WTC11 (cell line): ENCODE measurements around the gene TMA7B. TPM values are rescaled to one million over a fixed set of nuclear protein-coding genes. Genes with fewer than 3 reads are reported as not detected.

Experiments
- ATAC-seq: fragments of 200-7000 bp; cut with Tn5 transposase; 2 replicates; pipeline ENCODE4 v1.10.0; 2021; ENCODE audit warnings: mild to moderate bottlenecking, moderate library complexity
- CTCF ChIA-PET: fragments of 300-600 bp; sonication (Branson Sonifier 250); formaldehyde crosslinking; loops from one replicate; lab custom pipeline; 2021; ENCODE audit warnings: antibody characterized with exemption; lab: Charles Lee
- POLR2A ChIA-PET: fragments of 350-600 bp; sonication (Branson Sonifier 250); formaldehyde crosslinking; loops from one replicate; lab custom pipeline; 2021; ENCODE audit warnings: antibody characterized with exemption; lab: Charles Lee
- DNase-seq: peaks from one replicate; pipeline ENCODE4 v3.0.0; 2021; ENCODE audit warnings: low spot score
- H3K27ac Mint-ChIP-seq: 2 replicates; pipeline ENCODE4 v1.8.0; 2021; ENCODE audit warnings: mixed read lengths
- H3K27me3 Mint-ChIP-seq: 2 replicates; pipeline ENCODE4 v1.8.0; 2021; ENCODE audit warnings: low read depth, mild to moderate bottlenecking, moderate library complexity, mixed read lengths
- H3K36me3 Mint-ChIP-seq: 2 replicates; pipeline ENCODE4 v1.8.0; 2021; ENCODE audit warnings: mixed read lengths
- H3K4me1 Mint-ChIP-seq: 2 replicates; pipeline ENCODE4 v1.8.0; 2022; ENCODE audit warnings: mixed read lengths
- H3K4me3 Mint-ChIP-seq: 2 replicates; pipeline ENCODE4 v1.8.0; 2021; ENCODE audit warnings: mild to moderate bottlenecking, moderate library complexity, mixed read lengths
- H3K9me3 Mint-ChIP-seq: 2 replicates; pipeline ENCODE4 v1.8.0; 2021; ENCODE audit warnings: mixed read lengths
- ATF2 ChIP-seq: sonication (generic); formaldehyde crosslinking; IDR thresholded peaks from 2 replicates; pipeline ENCODE4 v1.8.1; 2022; ENCODE audit warnings: low read depth, missing genetic modification reagents, borderline replicate concordance
- CTCF ChIP-seq: fragments of 200-600 bp; IDR thresholded peaks from 2 replicates; pipeline ENCODE4 v1.8.0; 2022; ENCODE audit warnings: antibody characterized with exemption
- E2F1 ChIP-seq: sonication (generic); formaldehyde crosslinking; IDR thresholded peaks from 2 replicates; pipeline ENCODE4 v1.8.0; 2022; ENCODE audit warnings: mild to moderate bottlenecking, missing genetic modification reagents
- E2F5 ChIP-seq: sonication (generic); formaldehyde crosslinking; IDR thresholded peaks from 2 replicates; pipeline ENCODE4 v1.8.1; 2022; ENCODE audit warnings: mild to moderate bottlenecking, moderate library complexity, missing genetic modification reagents
- EMX1 ChIP-seq: fragments of 250-450 bp; sonication (Bioruptor Pico); IDR thresholded peaks from 2 replicates; pipeline ENCODE4 v1.8.0; 2021; ENCODE audit warnings: mild to moderate bottlenecking
- ETV6 ChIP-seq: sonication (generic); formaldehyde crosslinking; IDR thresholded peaks from 2 replicates; pipeline ENCODE4 v1.8.1; 2022; ENCODE audit warnings: mild to moderate bottlenecking, missing genetic modification reagents
- GABPB1 ChIP-seq: sonication (generic); formaldehyde crosslinking; IDR thresholded peaks from 2 replicates; pipeline ENCODE4 v1.8.1; 2023; ENCODE audit warnings: mild to moderate bottlenecking, missing genetic modification reagents
- GRHL2 ChIP-seq: fragments of 250-450 bp; sonication (Bioruptor Pico); IDR thresholded peaks from 2 replicates; pipeline ENCODE4 v1.8.0; 2022; ENCODE audit warnings: mild to moderate bottlenecking, moderate library complexity; ENCODE audit not compliant: insufficient replicate concordance, severe bottlenecking
- GTF2I ChIP-seq: fragments of 250-450 bp; sonication (Bioruptor Pico); conservative IDR thresholded peaks from 2 replicates; pipeline ENCODE4 v1.4.0; 2021; ENCODE audit warnings: mild to moderate bottlenecking
- MLX ChIP-seq: sonication (generic); formaldehyde crosslinking; IDR thresholded peaks from 2 replicates; pipeline ENCODE4 v1.8.1; 2023; ENCODE audit warnings: mild to moderate bottlenecking, missing genetic modification reagents, moderate library complexity
- NFE2L1 ChIP-seq: sonication (generic); formaldehyde crosslinking; IDR thresholded peaks from 2 replicates; pipeline ENCODE4 v1.8.1; 2023; ENCODE audit warnings: missing genetic modification reagents
- NFYB ChIP-seq: sonication (generic); formaldehyde crosslinking; conservative IDR thresholded peaks from 2 replicates; pipeline ENCODE4 v1.8.0; 2022; ENCODE audit warnings: low read depth, missing genetic modification reagents
- NR2C2 ChIP-seq: sonication (generic); formaldehyde crosslinking; IDR thresholded peaks from 2 replicates; pipeline ENCODE4 v1.8.0; 2022; ENCODE audit warnings: mild to moderate bottlenecking, missing genetic modification reagents
- OVOL2 ChIP-seq: fragments of 250-450 bp; sonication (Bioruptor Pico); IDR thresholded peaks from 2 replicates; pipeline ENCODE4 v1.9.0; 2021; ENCODE audit warnings: mild to moderate bottlenecking, borderline replicate concordance
- TEAD4 ChIP-seq: sonication (generic); formaldehyde crosslinking; IDR thresholded peaks from 2 replicates; pipeline ENCODE4 v1.8.0; 2022; ENCODE audit warnings: mild to moderate bottlenecking, missing genetic modification reagents
- USF1 ChIP-seq: sonication (generic); formaldehyde crosslinking; IDR thresholded peaks from 2 replicates; pipeline ENCODE4 v1.8.0; 2022; ENCODE audit warnings: mild to moderate bottlenecking, missing genetic modification reagents
- ZNF263 ChIP-seq: sonication (generic); formaldehyde crosslinking; IDR thresholded peaks from 2 replicates; pipeline ENCODE4 v1.8.1; 2022; ENCODE audit warnings: low read depth, mild to moderate bottlenecking, moderate library complexity, missing genetic modification reagents
- ZNF317 ChIP-seq: sonication (generic); formaldehyde crosslinking; IDR thresholded peaks from 2 replicates; pipeline ENCODE4 v1.8.1; 2023; ENCODE audit warnings: low read depth, mild to moderate bottlenecking, moderate library complexity, missing genetic modification reagents, borderline replicate concordance
- ZNF396 ChIP-seq: fragments of 250-450 bp; sonication (Bioruptor Pico); IDR thresholded peaks from 2 replicates; pipeline ENCODE4 v1.8.0; 2021; ENCODE audit warnings: mild to moderate bottlenecking, moderate library complexity, borderline replicate concordance
- ZNF416 ChIP-seq: fragments of 250-450 bp; sonication (Bioruptor Pico); IDR thresholded peaks from 2 replicates; pipeline ENCODE4 v1.9.0; 2021; ENCODE audit warnings: mild to moderate bottlenecking, inconsistent platforms
- ZNF423 ChIP-seq: fragments of 250-450 bp; sonication (Bioruptor Pico); IDR thresholded peaks from 2 replicates; pipeline ENCODE4 v2.1.2; 2022; ENCODE audit warnings: mild to moderate bottlenecking, moderate library complexity
- ZNF512 ChIP-seq: sonication (generic); formaldehyde crosslinking; IDR thresholded peaks from 2 replicates; pipeline ENCODE4 v1.8.1; 2022; ENCODE audit warnings: missing genetic modification reagents, borderline replicate concordance
- ZSCAN18 ChIP-seq: fragments of 250-450 bp; sonication (Bioruptor Pico); IDR thresholded peaks from 2 replicates; pipeline ENCODE4 v2.1.2; 2022; ENCODE audit warnings: mild to moderate bottlenecking, moderate library complexity
- total RNA-seq: library from RNA; stranded (reverse); gene quantifications from 3 replicates; pipeline ENCODE4 v1.2.3, GENCODE V29; 2021

Gene TMA7B
- total RNA-seq, 1 experiment from 2014 or later: not detected

GRCh38 chr22:39916496-39916895 is 43.7 kb upstream of the TMA7B start (continued):
- TF ChIP-seq MLX (CRISPR knock-in tag): no peak
- no peak for TF ChIP-seq ZNF512 (CRISPR knock-in tag)
- no peak for TF ChIP-seq E2F1 (CRISPR knock-in tag)
- TF ChIP-seq GRHL2 (CRISPR knock-in tag): no peak
- TF ChIP-seq NFYB (CRISPR knock-in tag): no peak
- no peak for TF ChIP-seq CTCF
- TF ChIP-seq ZNF416 (CRISPR knock-in tag): no peak
- TF ChIP-seq ZSCAN18 (CRISPR knock-in tag): no peak

- H3K27me3 Mint-ChIP-seq: no peaks in the 10 kb centered on the region; the same call in 1 of the 2 replicates
- DNase-seq (no peak), ATAC-seq (no peak)
- ChIA-PET POLR2A (no interaction called here), CTCF (interaction anchor here (0.8 to 1.8 kb wide), 2 partner anchors 9 to 108 kb away, joined by 3 to 9 read pairs; no protein-coding TSS in a partner anchor)
- H3K4me3 Mint-ChIP-seq: no peak overlapping the region
- no peaks in the 10 kb centered on the region for H3K9me3 Mint-ChIP-seq
- H3K36me3 Mint-ChIP-seq: no peaks in the 10 kb centered on the region
- no peak overlapping the region for H3K27ac Mint-ChIP-seq
- TF ChIP-seq USF1 (CRISPR knock-in tag) (no peak), NR2C2 (no peak), ZSCAN18 (CRISPR knock-in tag) (no peak), GTF2I (CRISPR knock-in tag) (no peak), ATF2 (CRISPR knock-in tag) (no peak), ZNF317 (CRISPR knock-in tag) (no peak), TEAD4 (CRISPR knock-in tag) (no peak), ETV6 (CRISPR knock-in tag) (no peak), NFE2L1 (no peak), ZNF263 (CRISPR knock-in tag) (no peak), ZNF423 (no peak), EMX1 (CRISPR knock-in tag) (no peak), GABPB1 (no peak), E2F1 (CRISPR knock-in tag) (no peak), E2F5 (CRISPR knock-in tag) (no peak), GRHL2 (CRISPR knock-in tag) (no peak), OVOL2 (CRISPR knock-in tag) (no peak), ZNF396 (CRISPR knock-in tag) (no peak)
- H3K4me1 Mint-ChIP-seq: peaks cover 14% of the 10 kb centered on the region
Observed at GRCh38 chr22:39917197-39917643, 43.0 kb upstream of the TMA7B start.
